Neural cell (in vitro differentiated cells): ENCODE data around the gene NECAB3. TPM values are rescaled to one million over a fixed set of nuclear protein-coding genes. Genes with fewer than 3 reads are reported as not detected.

Source experiments
- H2AFZ ChIP-seq: fragments of 200-600, 300-800 bp; sonication (generic), shearing (Covaris generic); 2 replicates; pipeline ENCODE4 v1.6.0; 2014; ENCODE audit warnings: low read depth, mild to moderate bottlenecking, antibody characterized with exemption, low read length, moderate library complexity
- H3F3A ChIP-seq: fragments of 200-600 bp; shearing (Covaris generic); 2 replicates; pipeline ENCODE4 v1.6.1; 2016; ENCODE audit warnings: mild to moderate bottlenecking, moderate library complexity, mixed read lengths, antibody characterized with exemption, low read length; ENCODE audit not compliant: insufficient read depth, poor library complexity, severe bottlenecking
- H3K27ac ChIP-seq: fragments of 200-600, 300-800 bp; sonication (generic), shearing (Covaris generic); 2 replicates; pipeline ENCODE4 v1.5.1; 2014; ENCODE audit warnings: mild to moderate bottlenecking, low read length, moderate library complexity
- H3K27me3 ChIP-seq: fragments of 300-800, 200-600 bp; sonication (generic), shearing (Covaris generic); 2 replicates; pipeline ENCODE4 v1.6.0; 2014; ENCODE audit warnings: mild to moderate bottlenecking, low read depth, low read length, moderate library complexity; ENCODE audit not compliant: insufficient read depth
- H3K36me3 ChIP-seq: fragments of 300-800, 200-600 bp; sonication (generic), shearing (Covaris generic); 2 replicates; pipeline ENCODE4 v1.5.1; 2014; ENCODE audit warnings: mild to moderate bottlenecking, antibody characterized with exemption, low read length, moderate library complexity; ENCODE audit not compliant: insufficient read depth
- H3K4me2 ChIP-seq: fragments of 300-800, 200-600 bp; sonication (generic), shearing (Covaris generic); 2 replicates; pipeline ENCODE4 v1.6.0; 2014; ENCODE audit warnings: mild to moderate bottlenecking, low read length
- H3K4me3 ChIP-seq: fragments of 300-800, 200-600 bp; sonication (generic), shearing (Covaris generic); 2 replicates; pipeline ENCODE4 v1.5.1; 2014; ENCODE audit warnings: mild to moderate bottlenecking, low read length, moderate library complexity
- H3K79me2 ChIP-seq: fragments of 200-600 bp; shearing (Covaris generic); replicated peaks from 2 replicates; pipeline ENCODE4 v1.6.0; 2014; ENCODE audit warnings: mild to moderate bottlenecking, low read length, moderate library complexity; ENCODE audit not compliant: insufficient read depth
- H3K9ac ChIP-seq: fragments of 300-800, 200-600 bp; sonication (generic), shearing (Covaris generic); 2 replicates; pipeline ENCODE4 v1.6.1; 2016; ENCODE audit warnings: mild to moderate bottlenecking, low read length, mixed read lengths
- H3K9me2 ChIP-seq: fragments of 200-600 bp; shearing (Covaris generic); 2 replicates; pipeline ENCODE4 v1.6.1; 2016; ENCODE audit warnings: mild to moderate bottlenecking, low read length, mixed read lengths; ENCODE audit not compliant: insufficient read depth
- H3K9me3 ChIP-seq: fragments of 200-600, 300-800 bp; sonication (generic), shearing (Covaris generic); 2 replicates; pipeline ENCODE4 v1.6.1; 2016; ENCODE audit warnings: mild to moderate bottlenecking, mixed run types, low read length, moderate library complexity, mixed read lengths
- H4K20me1 ChIP-seq: fragments of 200-600 bp; shearing (Covaris generic); 2 replicates; pipeline ENCODE4 v1.6.1; 2016; ENCODE audit warnings: mild to moderate bottlenecking, mixed run types; ENCODE audit not compliant: insufficient read depth
- EP300 ChIP-seq: fragments of 450-650 bp; conservative IDR thresholded peaks from 2 replicates; pipeline ENCODE4 v1.6.1; 2014; ENCODE audit warnings: antibody characterized with exemption, mild to moderate bottlenecking, moderate library complexity; ENCODE audit not compliant: poor library complexity, severe bottlenecking
- EZH2 ChIP-seq: fragments of 200-600, 300-800 bp; shearing (Covaris generic), sonication (generic); IDR thresholded peaks from 2 replicates; pipeline ENCODE4 v1.6.1; 2014; ENCODE audit warnings: antibody characterized with exemption, low read length, borderline replicate concordance, mild to moderate bottlenecking; ENCODE audit not compliant: insufficient read depth, poor library complexity, severe bottlenecking
- MXI1 ChIP-seq: fragments of 450-650 bp; conservative IDR thresholded peaks from 2 replicates; pipeline ENCODE4 v1.6.1; 2014; ENCODE audit warnings: antibody characterized with exemption, mild to moderate bottlenecking; ENCODE audit not compliant: poor library complexity, severe bottlenecking
- POLR2AphosphoS5 ChIP-seq: IDR thresholded peaks from 2 replicates; pipeline ENCODE4 v1.6.1; 2012
- RAD21 ChIP-seq: fragments of 450-650 bp; conservative IDR thresholded peaks from 2 replicates; pipeline ENCODE4 v1.6.1; 2014; ENCODE audit warnings: antibody characterized with exemption, mild to moderate bottlenecking, moderate library complexity
- SMC3 ChIP-seq: fragments of 450-650 bp; conservative IDR thresholded peaks from 2 replicates; pipeline ENCODE4 v1.6.1; 2014; ENCODE audit warnings: antibody characterized with exemption, mild to moderate bottlenecking, moderate library complexity; ENCODE audit not compliant: poor library complexity
- TAF1 ChIP-seq: IDR thresholded peaks from 2 replicates; pipeline ENCODE4 v1.6.1; 2012; ENCODE audit warnings: low read depth
- polyA plus RNA-seq: library from polyadenylated mRNA; depleted of rRNA; stranded (reverse); fragments of >200 nt; gene quantifications from 2 replicates; pipeline ENCODE4 v1.2.3, GENCODE V29; 2014
- TF ChIP-seq, protein P1 (sequence below): fragments of 450-650 bp; IDR thresholded peaks from 2 replicates; pipeline ENCODE4 v1.5.1; 2014; ENCODE audit warnings: antibody characterized with exemption, mild to moderate bottlenecking, moderate library complexity; ENCODE audit not compliant: poor library complexity, severe bottlenecking
- TF ChIP-seq, protein P2 (sequence below): IDR thresholded peaks from 2 replicates; pipeline ENCODE4 v1.6.1; 2012; ENCODE audit warnings: borderline replicate concordance

Gene NECAB3
- polyA plus RNA-seq, 1 donor from 2014 or later, result 21.4 TPM

DNA sequence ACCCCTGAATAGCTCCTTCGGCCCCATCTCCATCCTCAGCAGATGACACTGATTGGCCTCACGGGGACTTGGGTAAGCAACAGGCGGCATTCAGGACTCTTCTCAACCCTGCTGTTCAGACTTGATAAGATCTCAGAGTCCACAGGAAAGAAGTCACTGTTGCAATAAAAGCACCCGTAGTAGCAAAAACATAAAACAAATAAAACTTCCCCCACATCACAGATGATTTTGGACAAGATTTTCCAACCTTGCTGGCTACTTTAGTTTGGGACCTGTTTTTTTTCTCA is 29.2 kb downstream of the NECAB3 start:
- Histone ChIP-seq H3K4me2 (no peak overlapping the region), H4K20me1 (no peaks in the 10 kb centered on the region), H3K27me3 (no peaks in the 10 kb centered on the region), H2AFZ (no peak overlapping the region), H3K79me2 (no peaks in the 10 kb centered on the region), H3K4me3 (no peak overlapping the region), H3K36me3 (peaks cover 6% of the 10 kb centered on the region), H3K27ac (no peak overlapping the region), H3K9me3 (no peaks in the 10 kb centered on the region), H3K9ac (no peak overlapping the region), H3K9me2 (no peaks in the 10 kb centered on the region), H3F3A (no peaks in the 10 kb centered on the region)
- TF ChIP-seq, protein P1, sequence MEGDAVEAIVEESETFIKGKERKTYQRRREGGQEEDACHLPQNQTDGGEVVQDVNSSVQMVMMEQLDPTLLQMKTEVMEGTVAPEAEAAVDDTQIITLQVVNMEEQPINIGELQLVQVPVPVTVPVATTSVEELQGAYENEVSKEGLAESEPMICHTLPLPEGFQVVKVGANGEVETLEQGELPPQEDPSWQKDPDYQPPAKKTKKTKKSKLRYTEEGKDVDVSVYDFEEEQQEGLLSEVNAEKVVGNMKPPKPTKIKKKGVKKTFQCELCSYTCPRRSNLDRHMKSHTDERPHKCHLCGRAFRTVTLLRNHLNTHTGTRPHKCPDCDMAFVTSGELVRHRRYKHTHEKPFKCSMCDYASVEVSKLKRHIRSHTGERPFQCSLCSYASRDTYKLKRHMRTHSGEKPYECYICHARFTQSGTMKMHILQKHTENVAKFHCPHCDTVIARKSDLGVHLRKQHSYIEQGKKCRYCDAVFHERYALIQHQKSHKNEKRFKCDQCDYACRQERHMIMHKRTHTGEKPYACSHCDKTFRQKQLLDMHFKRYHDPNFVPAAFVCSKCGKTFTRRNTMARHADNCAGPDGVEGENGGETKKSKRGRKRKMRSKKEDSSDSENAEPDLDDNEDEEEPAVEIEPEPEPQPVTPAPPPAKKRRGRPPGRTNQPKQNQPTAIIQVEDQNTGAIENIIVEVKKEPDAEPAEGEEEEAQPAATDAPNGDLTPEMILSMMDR, result no peak
- TF ChIP-seq POLR2AphosphoS5, result no peak
- no peak for TF ChIP-seq EZH2
- TF ChIP-seq MXI1, result no peak
- TF ChIP-seq, protein P2, sequence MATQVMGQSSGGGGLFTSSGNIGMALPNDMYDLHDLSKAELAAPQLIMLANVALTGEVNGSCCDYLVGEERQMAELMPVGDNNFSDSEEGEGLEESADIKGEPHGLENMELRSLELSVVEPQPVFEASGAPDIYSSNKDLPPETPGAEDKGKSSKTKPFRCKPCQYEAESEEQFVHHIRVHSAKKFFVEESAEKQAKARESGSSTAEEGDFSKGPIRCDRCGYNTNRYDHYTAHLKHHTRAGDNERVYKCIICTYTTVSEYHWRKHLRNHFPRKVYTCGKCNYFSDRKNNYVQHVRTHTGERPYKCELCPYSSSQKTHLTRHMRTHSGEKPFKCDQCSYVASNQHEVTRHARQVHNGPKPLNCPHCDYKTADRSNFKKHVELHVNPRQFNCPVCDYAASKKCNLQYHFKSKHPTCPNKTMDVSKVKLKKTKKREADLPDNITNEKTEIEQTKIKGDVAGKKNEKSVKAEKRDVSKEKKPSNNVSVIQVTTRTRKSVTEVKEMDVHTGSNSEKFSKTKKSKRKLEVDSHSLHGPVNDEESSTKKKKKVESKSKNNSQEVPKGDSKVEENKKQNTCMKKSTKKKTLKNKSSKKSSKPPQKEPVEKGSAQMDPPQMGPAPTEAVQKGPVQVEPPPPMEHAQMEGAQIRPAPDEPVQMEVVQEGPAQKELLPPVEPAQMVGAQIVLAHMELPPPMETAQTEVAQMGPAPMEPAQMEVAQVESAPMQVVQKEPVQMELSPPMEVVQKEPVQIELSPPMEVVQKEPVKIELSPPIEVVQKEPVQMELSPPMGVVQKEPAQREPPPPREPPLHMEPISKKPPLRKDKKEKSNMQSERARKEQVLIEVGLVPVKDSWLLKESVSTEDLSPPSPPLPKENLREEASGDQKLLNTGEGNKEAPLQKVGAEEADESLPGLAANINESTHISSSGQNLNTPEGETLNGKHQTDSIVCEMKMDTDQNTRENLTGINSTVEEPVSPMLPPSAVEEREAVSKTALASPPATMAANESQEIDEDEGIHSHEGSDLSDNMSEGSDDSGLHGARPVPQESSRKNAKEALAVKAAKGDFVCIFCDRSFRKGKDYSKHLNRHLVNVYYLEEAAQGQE, result no peak
- no peak for TF ChIP-seq SMC3
- no peak for TF ChIP-seq EP300
- no peak for TF ChIP-seq RAD21
- no peak for TF ChIP-seq TAF1

DNA sequence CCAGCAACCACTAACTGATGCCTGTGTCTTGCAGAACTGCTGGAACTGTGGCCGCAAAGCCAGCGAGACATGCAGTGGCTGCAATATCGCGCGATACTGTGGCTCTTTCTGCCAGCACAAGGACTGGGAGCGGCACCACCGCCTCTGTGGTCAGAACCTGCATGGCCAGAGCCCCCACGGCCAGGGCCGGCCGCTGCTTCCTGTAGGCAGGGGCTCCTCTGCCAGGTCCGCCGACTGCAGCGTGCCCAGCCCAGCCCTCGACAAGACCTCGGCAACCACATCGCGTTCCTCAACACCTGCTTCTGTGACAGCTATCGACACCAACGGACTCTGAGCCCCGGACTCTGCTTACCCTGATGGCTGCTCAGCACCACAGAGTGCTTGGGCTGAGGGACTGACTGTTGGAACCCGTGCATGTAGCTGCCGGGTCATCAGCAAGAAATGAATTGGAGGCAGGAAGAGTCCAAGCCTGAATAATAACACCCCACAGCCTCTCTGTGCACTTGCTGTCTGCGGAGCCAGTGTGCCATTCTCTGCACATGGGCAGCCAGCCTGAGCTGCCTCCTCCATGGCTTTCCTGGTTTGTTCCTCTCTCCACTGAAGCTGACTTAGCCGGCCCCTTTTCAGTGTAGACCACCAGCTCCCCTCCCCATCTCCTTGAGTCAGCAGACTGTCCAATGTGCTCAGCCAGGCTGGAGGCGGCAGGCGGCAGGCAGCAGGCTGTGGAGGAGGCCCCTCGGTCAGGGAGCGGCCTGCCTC is 29.7 kb downstream of the NECAB3 start:
- no peaks in the 10 kb centered on the region for H3K27me3 ChIP-seq
- H3K27ac ChIP-seq, result no peak overlapping the region
- no peak for TF ChIP-seq TAF1
- peaks cover 6% of the 10 kb centered on the region for H3K36me3 ChIP-seq
- no peaks in the 10 kb centered on the region for H3K9me3 ChIP-seq
- no peaks in the 10 kb centered on the region for H4K20me1 ChIP-seq
- H2AFZ ChIP-seq, result no peak overlapping the region
- no peaks in the 10 kb centered on the region for H3K79me2 ChIP-seq
- H3K9me2 ChIP-seq, result no peaks in the 10 kb centered on the region
- H3K4me3 ChIP-seq, result no peak overlapping the region
- no peaks in the 10 kb centered on the region for H3F3A ChIP-seq
- no peak overlapping the region for H3K4me2 ChIP-seq
- H3K9ac ChIP-seq, result no peak overlapping the region
